Body of pancreas (tissue), 4 donors: ENCODE measurements around the gene SLC16A10.

Source experiments
- POLR2A ChIP-seq, 3 donors: fragments of 450-650 bp; IDR thresholded peaks; one replicate each; pipeline ENCODE4 v1.6.1; 2016; ENCODE audit warnings: antibody characterized with exemption in 3 of 3, mild to moderate bottlenecking in 2 of 3
- TF ChIP-seq, protein P1 (sequence below), 7 experiments: fragments of 450-650 bp in 4 of 7; fragments of 200-600 bp in 3 of 7; sonication (generic) in 3 of 7; IDR thresholded peaks; one replicate each; pipeline ENCODE4 v1.5.1; 2016 to 2019; ENCODE audit warnings: antibody characterized with exemption in 7 of 7

DNA sequence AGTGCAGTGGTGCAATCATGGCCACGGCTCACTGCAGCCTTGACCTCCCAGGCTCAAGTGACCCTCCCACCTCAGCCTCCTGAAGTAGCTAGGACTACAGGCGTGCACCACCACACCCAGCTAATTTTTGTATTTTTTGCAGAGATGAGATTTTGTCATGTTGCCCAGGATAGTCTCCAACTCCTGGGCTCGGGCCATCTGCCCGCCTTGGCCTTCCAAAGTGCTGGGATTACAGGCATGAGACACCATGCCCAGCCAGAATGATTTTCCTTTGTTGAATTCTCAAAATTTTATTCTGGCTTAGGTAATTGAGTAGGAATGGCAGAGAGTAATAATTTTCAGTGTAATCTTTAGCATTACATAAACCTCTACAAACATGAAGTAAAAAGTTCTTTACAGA is 37.1 kb downstream of the SLC16A10 start:
- TF ChIP-seq, protein P1, sequence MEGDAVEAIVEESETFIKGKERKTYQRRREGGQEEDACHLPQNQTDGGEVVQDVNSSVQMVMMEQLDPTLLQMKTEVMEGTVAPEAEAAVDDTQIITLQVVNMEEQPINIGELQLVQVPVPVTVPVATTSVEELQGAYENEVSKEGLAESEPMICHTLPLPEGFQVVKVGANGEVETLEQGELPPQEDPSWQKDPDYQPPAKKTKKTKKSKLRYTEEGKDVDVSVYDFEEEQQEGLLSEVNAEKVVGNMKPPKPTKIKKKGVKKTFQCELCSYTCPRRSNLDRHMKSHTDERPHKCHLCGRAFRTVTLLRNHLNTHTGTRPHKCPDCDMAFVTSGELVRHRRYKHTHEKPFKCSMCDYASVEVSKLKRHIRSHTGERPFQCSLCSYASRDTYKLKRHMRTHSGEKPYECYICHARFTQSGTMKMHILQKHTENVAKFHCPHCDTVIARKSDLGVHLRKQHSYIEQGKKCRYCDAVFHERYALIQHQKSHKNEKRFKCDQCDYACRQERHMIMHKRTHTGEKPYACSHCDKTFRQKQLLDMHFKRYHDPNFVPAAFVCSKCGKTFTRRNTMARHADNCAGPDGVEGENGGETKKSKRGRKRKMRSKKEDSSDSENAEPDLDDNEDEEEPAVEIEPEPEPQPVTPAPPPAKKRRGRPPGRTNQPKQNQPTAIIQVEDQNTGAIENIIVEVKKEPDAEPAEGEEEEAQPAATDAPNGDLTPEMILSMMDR (IDR thresholded peaks at IDR 0.05): no peak
- TF ChIP-seq POLR2A (IDR thresholded peaks at IDR 0.05): no peak
